Adrenal gland (tissue), 5 donors: ENCODE measurements around the gene TUBGCP2.

Experiments
- POLR2A ChIP-seq, 2 donors: fragments of 450-650 bp; IDR thresholded peaks; one replicate each; pipeline ENCODE4 v1.6.1; 2017; ENCODE audit warnings: antibody characterized with exemption in 2 of 2, mild to moderate bottlenecking in 2 of 2, moderate library complexity in 1 of 2
- TF ChIP-seq, protein P1 (sequence below), 6 experiments: fragments of 450-650 bp in 4 of 6; fragments of 200-600 bp in 2 of 6; sonication (generic) in 1 of 6; IDR thresholded peaks; 1 replicate in 5 of 6; 2 replicates in 1 of 6; pipeline versions ENCODE4 v1.5.1 to v1.8.0; 2016 to 2021; ENCODE audit warnings: antibody characterized with exemption in 6 of 6, mild to moderate bottlenecking in 2 of 6, moderate library complexity in 1 of 6
- donor health status: DM: no; HTN: no; CAD: no.

GRCh38 chr10:133262696-133263095 lies 46.0 kb downstream of the TUBGCP2 start:
- no peak for TF ChIP-seq POLR2A (IDR thresholded peaks at IDR 0.05)
- TF ChIP-seq, protein P1, sequence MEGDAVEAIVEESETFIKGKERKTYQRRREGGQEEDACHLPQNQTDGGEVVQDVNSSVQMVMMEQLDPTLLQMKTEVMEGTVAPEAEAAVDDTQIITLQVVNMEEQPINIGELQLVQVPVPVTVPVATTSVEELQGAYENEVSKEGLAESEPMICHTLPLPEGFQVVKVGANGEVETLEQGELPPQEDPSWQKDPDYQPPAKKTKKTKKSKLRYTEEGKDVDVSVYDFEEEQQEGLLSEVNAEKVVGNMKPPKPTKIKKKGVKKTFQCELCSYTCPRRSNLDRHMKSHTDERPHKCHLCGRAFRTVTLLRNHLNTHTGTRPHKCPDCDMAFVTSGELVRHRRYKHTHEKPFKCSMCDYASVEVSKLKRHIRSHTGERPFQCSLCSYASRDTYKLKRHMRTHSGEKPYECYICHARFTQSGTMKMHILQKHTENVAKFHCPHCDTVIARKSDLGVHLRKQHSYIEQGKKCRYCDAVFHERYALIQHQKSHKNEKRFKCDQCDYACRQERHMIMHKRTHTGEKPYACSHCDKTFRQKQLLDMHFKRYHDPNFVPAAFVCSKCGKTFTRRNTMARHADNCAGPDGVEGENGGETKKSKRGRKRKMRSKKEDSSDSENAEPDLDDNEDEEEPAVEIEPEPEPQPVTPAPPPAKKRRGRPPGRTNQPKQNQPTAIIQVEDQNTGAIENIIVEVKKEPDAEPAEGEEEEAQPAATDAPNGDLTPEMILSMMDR (IDR thresholded peaks at IDR 0.05) = no peak
